DND-41 (cell line): ENCODE measurements around the gene AGAP2.

Experiments
- ATAC-seq: fragments of 200-7000 bp; cut with Tn5 transposase; 3 replicates; pipeline ENCODE4 v1.9.1; 2021; ENCODE audit warnings: low read depth; ENCODE audit not compliant: insufficient read depth
- DNase-seq: peaks from one replicate; pipeline ENCODE4 v3.0.0-alpha.2; 2020
- H2AFZ ChIP-seq: 2 replicates; pipeline ENCODE4 v1.6.0; 2012; ENCODE audit warnings: low read depth, low read length
- H3K27ac ChIP-seq: 2 replicates; pipeline ENCODE4 v1.5.1; 2012; ENCODE audit warnings: low read length, inconsistent platforms
- H3K27me3 ChIP-seq: fragments of 200-600 bp; sonication (generic); 2 replicates; pipeline ENCODE4 v1.6.0; 2012; ENCODE audit warnings: low read length, mild to moderate bottlenecking, inconsistent platforms; ENCODE audit not compliant: insufficient read depth, poor library complexity
- H3K36me3 ChIP-seq: 2 replicates; pipeline ENCODE4 v1.5.1; 2012; ENCODE audit warnings: low read length, inconsistent platforms; ENCODE audit not compliant: insufficient read depth
- H3K4me1 ChIP-seq: 2 replicates; pipeline ENCODE4 v1.5.1; 2012; ENCODE audit warnings: mild to moderate bottlenecking, low read length; ENCODE audit not compliant: insufficient read depth
- H3K4me2 ChIP-seq: 2 replicates; pipeline ENCODE4 v1.6.0; 2012; ENCODE audit warnings: mild to moderate bottlenecking, moderate library complexity, low read length, inconsistent platforms; ENCODE audit not compliant: insufficient read depth
- H3K4me3 ChIP-seq, 2 experiments: fragments of 200-600 bp in 1 of 2; shearing (Covaris generic) in 1 of 2; 2 replicates each; pipeline ENCODE4 v1.5.1; 2012 to 2016; ENCODE audit warnings: inconsistent platforms in 2 of 2, low read length in 2 of 2, mild to moderate bottlenecking in 2 of 2, low read depth in 1 of 2, moderate library complexity in 1 of 2
- H3K79me2 ChIP-seq: 2 replicates; pipeline ENCODE4 v1.6.0; 2012; ENCODE audit warnings: low read length, inconsistent platforms; ENCODE audit not compliant: insufficient read depth
- H3K9ac ChIP-seq: 2 replicates; pipeline ENCODE4 v1.6.0; 2012; ENCODE audit warnings: low read depth, mild to moderate bottlenecking, inconsistent platforms, low read length, moderate library complexity
- H3K9me3 ChIP-seq: 2 replicates; pipeline ENCODE4 v1.5.1; 2012; ENCODE audit warnings: low read length, moderate library complexity, mild to moderate bottlenecking, inconsistent platforms; ENCODE audit not compliant: insufficient read depth, severe bottlenecking
- H4K20me1 ChIP-seq: 2 replicates; pipeline ENCODE4 v1.6.0; 2012; ENCODE audit warnings: low read length; ENCODE audit not compliant: insufficient read depth
- EZH2 ChIP-seq: IDR thresholded peaks from 3 replicates; pipeline ENCODE4 v1.6.1; 2012; ENCODE audit warnings: borderline replicate concordance, low read depth, mild to moderate bottlenecking, moderate library complexity, low read length, inconsistent platforms; ENCODE audit not compliant: severe bottlenecking
- TF ChIP-seq, protein P1 (sequence below): IDR thresholded peaks from 2 replicates; pipeline ENCODE4 v1.5.1; 2012; ENCODE audit warnings: borderline replicate concordance, low read length, moderate library complexity, mild to moderate bottlenecking; ENCODE audit not compliant: poor library complexity, severe bottlenecking; ENCODE audit errors: extremely low read depth

Gene AGAP2

DNA sequence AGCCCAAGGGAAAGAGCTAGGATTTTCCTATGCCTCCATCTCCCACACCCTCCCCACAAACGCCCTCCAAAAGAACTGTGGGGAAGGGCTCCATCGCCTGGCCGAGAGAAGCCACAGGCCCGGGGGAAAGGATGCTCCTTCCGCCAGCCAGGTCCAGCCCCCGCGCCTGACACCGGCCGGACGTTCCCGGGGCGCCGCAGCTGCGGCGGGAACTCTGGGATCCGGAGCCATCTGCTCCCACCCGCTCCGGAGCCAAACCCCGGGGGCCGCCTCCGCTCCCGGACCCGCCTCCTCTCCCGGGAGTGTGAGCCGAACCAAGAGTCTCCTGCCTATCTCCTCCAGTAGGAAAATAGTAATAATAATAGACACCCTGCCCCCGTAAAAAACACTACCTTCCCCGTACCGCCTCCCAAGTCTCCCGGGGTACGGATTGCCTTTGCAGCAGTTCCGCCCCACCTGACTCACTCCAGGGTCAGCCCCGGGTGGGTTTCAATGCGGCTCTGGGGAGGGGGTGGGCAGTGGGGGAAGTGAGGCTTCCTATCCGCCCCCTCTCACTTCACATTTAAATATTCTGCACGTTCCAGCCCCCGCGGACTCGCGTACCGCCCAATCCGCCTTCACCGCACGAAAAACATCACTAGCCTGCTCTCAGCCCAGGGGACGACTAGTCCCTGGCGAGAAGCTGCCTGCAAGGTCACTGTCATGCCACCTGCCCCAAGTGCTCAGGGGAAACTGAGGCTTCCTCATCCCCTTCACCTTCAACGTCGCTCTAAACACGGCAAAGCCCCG, 2.4 kb downstream of the AGAP2 start:
- no peaks in the 10 kb centered on the region for H3K27me3 ChIP-seq
- H3K79me2 ChIP-seq, result peaks cover 24% of the 10 kb centered on the region
- peaks cover 23% of the 10 kb centered on the region for H3K4me1 ChIP-seq
- H3K36me3 ChIP-seq, result peaks cover 47% of the 10 kb centered on the region
- H3K9ac ChIP-seq, result no peak overlapping the region
- H3K9me3 ChIP-seq, result no peaks in the 10 kb centered on the region
- H3K4me2 ChIP-seq, result no peak overlapping the region
- H4K20me1 ChIP-seq, result peaks cover 21% of the 10 kb centered on the region
- no peak for TF ChIP-seq EZH2
- TF ChIP-seq, protein P1, sequence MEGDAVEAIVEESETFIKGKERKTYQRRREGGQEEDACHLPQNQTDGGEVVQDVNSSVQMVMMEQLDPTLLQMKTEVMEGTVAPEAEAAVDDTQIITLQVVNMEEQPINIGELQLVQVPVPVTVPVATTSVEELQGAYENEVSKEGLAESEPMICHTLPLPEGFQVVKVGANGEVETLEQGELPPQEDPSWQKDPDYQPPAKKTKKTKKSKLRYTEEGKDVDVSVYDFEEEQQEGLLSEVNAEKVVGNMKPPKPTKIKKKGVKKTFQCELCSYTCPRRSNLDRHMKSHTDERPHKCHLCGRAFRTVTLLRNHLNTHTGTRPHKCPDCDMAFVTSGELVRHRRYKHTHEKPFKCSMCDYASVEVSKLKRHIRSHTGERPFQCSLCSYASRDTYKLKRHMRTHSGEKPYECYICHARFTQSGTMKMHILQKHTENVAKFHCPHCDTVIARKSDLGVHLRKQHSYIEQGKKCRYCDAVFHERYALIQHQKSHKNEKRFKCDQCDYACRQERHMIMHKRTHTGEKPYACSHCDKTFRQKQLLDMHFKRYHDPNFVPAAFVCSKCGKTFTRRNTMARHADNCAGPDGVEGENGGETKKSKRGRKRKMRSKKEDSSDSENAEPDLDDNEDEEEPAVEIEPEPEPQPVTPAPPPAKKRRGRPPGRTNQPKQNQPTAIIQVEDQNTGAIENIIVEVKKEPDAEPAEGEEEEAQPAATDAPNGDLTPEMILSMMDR, result no peak
- H3K4me3 ChIP-seq, result no peak overlapping the region
- DNase-seq (no peak), ATAC-seq (no peak)
- H3K27ac ChIP-seq, result no peak overlapping the region
- no peak overlapping the region for H2AFZ ChIP-seq

DNA sequence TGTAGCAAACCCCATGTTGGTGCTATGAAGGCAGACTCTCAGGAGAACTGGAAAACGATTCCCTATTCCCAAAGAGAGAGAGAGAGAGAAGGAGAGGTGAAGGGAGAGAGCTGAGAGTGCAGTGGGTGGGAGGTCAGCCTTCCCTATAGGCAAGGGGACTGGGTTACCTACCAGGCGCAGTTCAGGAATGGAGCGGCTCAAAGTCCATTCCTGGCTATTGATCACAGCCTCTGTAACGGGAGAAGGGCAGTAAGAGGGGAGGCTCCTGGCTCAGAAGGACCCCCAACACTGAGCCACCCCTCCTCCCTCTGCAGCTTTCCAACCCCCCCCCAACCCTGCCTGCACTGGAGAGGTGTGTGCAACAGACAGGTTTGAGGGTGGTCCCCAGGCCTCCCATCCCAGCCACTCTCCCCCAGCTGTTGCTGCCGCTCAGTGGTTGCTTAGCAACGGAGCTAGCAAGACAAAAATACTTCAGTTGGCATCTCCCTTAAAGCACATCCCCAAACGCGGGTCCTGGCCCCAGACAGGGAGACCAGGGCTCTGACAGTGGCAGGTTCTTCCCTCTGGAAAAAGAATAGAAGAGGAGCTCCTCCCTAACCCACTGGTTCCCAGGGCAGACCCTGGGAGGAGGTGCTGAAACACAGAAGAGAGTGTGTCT, 3.2 kb downstream of the AGAP2 start:
- peaks cover 15% of the 10 kb centered on the region for H3K4me1 ChIP-seq
- peaks cover 55% of the 10 kb centered on the region for H3K36me3 ChIP-seq
- no peaks in the 10 kb centered on the region for H3K9me3 ChIP-seq
- no peaks in the 10 kb centered on the region for H3K27me3 ChIP-seq
- peaks cover 15% of the 10 kb centered on the region for H4K20me1 ChIP-seq
- no peak for DNase-seq
- no peak overlapping the region for H3K9ac ChIP-seq
- no peak overlapping the region for H3K4me3 ChIP-seq
- TF ChIP-seq EZH2, result no peak
- no peak overlapping the region for H3K4me2 ChIP-seq
- no peak overlapping the region for H2AFZ ChIP-seq
- H3K27ac ChIP-seq, result no peak overlapping the region
- ATAC-seq, result 0 out of 3 replicates have a peak, but pooled peaks have one; percentile 5
- H3K79me2 ChIP-seq, result peaks cover 16% of the 10 kb centered on the region

DNA sequence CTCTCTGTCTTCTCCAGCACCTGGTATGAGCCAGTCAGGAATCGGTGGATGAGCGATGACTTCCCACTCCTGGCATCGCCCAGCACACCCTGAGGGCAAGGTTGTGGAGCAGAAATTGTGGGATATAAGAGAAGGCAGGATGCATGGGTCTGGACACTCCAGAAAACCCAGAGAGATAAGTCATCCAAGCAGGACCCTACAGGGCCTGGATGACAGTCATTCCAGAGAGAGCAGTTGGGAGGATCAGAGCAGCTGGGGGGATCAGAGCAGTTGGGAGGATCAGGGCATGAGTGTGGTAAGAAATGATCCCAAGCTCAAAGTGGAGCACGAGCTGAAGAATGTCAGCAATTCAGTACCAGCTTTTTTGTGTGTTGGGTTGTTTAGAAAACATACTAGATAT, 4.0 kb downstream of the AGAP2 start:
- no peak overlapping the region for H3K4me2 ChIP-seq
- no peak overlapping the region for H2AFZ ChIP-seq
- ATAC-seq (no peak), DNase-seq (no peak)
- H3K4me1 ChIP-seq, result peaks cover 8% of the 10 kb centered on the region
- H3K79me2 ChIP-seq, result peaks cover 9% of the 10 kb centered on the region
- peaks cover 62% of the 10 kb centered on the region for H3K36me3 ChIP-seq
- H3K27me3 ChIP-seq, result no peaks in the 10 kb centered on the region
- no peak overlapping the region for H3K27ac ChIP-seq
- H3K9me3 ChIP-seq, result no peaks in the 10 kb centered on the region
- H3K9ac ChIP-seq, result no peak overlapping the region
- peaks cover 12% of the 10 kb centered on the region for H4K20me1 ChIP-seq
- H3K4me3 ChIP-seq, result no peak overlapping the region
- TF ChIP-seq EZH2, result no peak
- TF ChIP-seq, protein P1, result no peak

DNA sequence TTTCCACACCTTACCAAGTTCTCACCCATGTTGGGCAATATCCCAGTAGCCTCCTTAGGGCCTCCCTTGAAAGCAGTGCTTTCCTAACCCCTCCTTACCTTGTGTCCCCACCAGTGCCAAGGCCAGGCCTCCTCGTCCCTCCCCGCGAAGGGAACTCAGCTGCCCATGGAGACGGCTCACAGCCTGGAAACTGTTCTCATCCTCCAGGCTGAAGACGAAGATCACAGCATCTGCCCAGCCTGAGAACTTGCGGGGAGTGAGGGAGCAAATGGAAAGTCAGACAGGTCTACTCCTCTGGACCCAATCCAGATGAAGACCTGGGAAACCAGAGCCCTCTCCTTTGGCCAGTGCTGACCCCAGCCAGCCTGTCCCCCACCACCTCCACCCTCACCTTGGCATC, 4.6 kb downstream of the AGAP2 start:
- Histone ChIP-seq H3K4me3 (no peak overlapping the region), H3K27ac (no peak overlapping the region), H3K9me3 (no peaks in the 10 kb centered on the region), H4K20me1 (peaks cover 5% of the 10 kb centered on the region), H3K79me2 (peaks cover 2% of the 10 kb centered on the region), H3K27me3 (no peaks in the 10 kb centered on the region), H3K4me1 (peaks cover 1% of the 10 kb centered on the region; the same call in 1 of the 2 replicates), H3K4me2 (no peak overlapping the region), H3K9ac (no peak overlapping the region), H3K36me3 (peaks cover 65% of the 10 kb centered on the region), H2AFZ (no peak overlapping the region)
- TF ChIP-seq EZH2, result no peak
- TF ChIP-seq, protein P1, result no peak
- ATAC-seq (no peak), DNase-seq (no peak)
